Upper lobe of left lung (tissue), 6 donors: Measurements from ENCODE around the gene NHS. TPM values are rescaled to one million over a fixed set of nuclear protein-coding genes. Genes with fewer than 3 reads are reported as not detected.

Source experiments
- ATAC-seq, 2 donors: fragments of 200-7000 bp; cut with Tn5 transposase; one replicate each; pipeline ENCODE4 v1.9.1; 2022; ENCODE audit warnings: mild to moderate bottlenecking in 2 of 2, moderate library complexity in 2 of 2; ENCODE audit not compliant: low FRiP score in 2 of 2
- DNase-seq, 2 donors: peaks; one replicate each; pipeline ENCODE4 v3.0.0-alpha.2; 2019 to 2020
- H3K27ac ChIP-seq, 4 donors: fragments of 200-600 bp; sonication (generic); one replicate each; pipeline ENCODE4 v1.5.1; 2016 to 2019
- H3K27me3 ChIP-seq, 4 donors: fragments of 200-600 bp; sonication (generic); one replicate each; pipeline ENCODE4 v1.5.1; 2017 to 2019
- H3K36me3 ChIP-seq, 4 donors: fragments of 200-600 bp; sonication (generic); one replicate each; pipeline ENCODE4 v1.5.1; 2016 to 2019
- H3K4me1 ChIP-seq, 4 donors: fragments of 200-600 bp; sonication (generic); one replicate each; pipeline ENCODE4 v1.5.1; 2018 to 2019
- H3K4me3 ChIP-seq, 4 donors: fragments of 200-600 bp; sonication (generic); one replicate each; pipeline ENCODE4 v1.5.1; 2017 to 2019; ENCODE audit warnings: mild to moderate bottlenecking in 2 of 4, moderate library complexity in 1 of 4
- H3K9me3 ChIP-seq, 4 donors: fragments of 200-600 bp; sonication (generic); one replicate each; pipeline ENCODE4 v1.5.1; 2018 to 2019
- EP300 ChIP-seq, 4 donors: sonication (generic); formaldehyde crosslinking; IDR thresholded peaks; one replicate each; pipeline ENCODE4 v1.5.1; 2017; ENCODE audit warnings: antibody characterized with exemption in 4 of 4, control low read depth in 2 of 4
- POLR2A ChIP-seq, 4 donors: fragments of 450-650 bp; IDR thresholded peaks; one replicate each; pipeline ENCODE4 v1.5.1; 2016 to 2017; ENCODE audit warnings: antibody characterized with exemption in 4 of 4, mild to moderate bottlenecking in 2 of 4
- POLR2AphosphoS5 ChIP-seq, 2 donors: sonication (generic); formaldehyde crosslinking; IDR thresholded peaks; one replicate each; pipeline ENCODE4 v1.5.1; 2017; ENCODE audit warnings: antibody characterized with exemption in 2 of 2
- WGBS, 2 donors: methylation state at CpG; one replicate each; pipeline ENCODE4 v1.1.5; 2017 to 2018; 5-methylcytosine and 5-hydroxymethylcytosine counted together
- total RNA-seq, 6 donors: library from RNA; depleted of rRNA in 4 of 6; stranded (reverse); fragments of >200 nt in 4 of 6; gene quantifications; one replicate each; pipeline versions ENCODE4 v1.1.0 to v1.2.1, GENCODE V29; 2016 to 2021
- TF ChIP-seq, protein P1 (sequence below), 6 experiments: fragments of 450-650 bp in 4 of 6; fragments of 200-600 bp in 2 of 6; sonication (generic) in 2 of 6; IDR thresholded peaks; one replicate each; pipeline ENCODE4 v1.5.1; 2016 to 2019; ENCODE audit warnings: antibody characterized with exemption in 6 of 6
- donor health status: DM: no; HTN: no; CAD: no; lungs with moderate emphysema.
- donor health status: DM: no; HTN: yes; CAD: no; lungs with severe emphysema.

Gene NHS
- total RNA-seq, 6 donors from 2014 or later = 0.46 to 6.3 (median 2.4) TPM

DNA sequence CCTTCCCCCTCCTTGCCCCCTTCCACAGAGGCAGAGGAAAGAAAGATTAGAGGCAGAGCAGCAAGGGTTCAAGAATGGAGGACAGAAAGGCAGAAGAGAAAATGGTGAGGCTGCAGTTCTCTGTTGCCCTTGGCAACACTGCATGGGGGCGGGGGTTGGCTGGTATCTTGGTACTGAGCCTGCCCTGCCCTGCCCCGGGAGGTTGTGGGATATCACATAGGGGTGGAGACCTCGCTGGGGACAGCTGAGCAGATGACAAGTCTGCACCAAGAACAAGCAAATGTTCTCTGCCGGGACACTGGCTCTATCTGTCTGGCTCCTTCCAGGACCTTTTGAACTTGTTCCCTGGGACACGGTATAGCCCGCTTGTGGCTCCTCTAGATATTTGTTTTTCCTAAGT, 39.8 kb downstream of the NHS start:
- H3K4me3 ChIP-seq = no peak overlapping the region

DNA sequence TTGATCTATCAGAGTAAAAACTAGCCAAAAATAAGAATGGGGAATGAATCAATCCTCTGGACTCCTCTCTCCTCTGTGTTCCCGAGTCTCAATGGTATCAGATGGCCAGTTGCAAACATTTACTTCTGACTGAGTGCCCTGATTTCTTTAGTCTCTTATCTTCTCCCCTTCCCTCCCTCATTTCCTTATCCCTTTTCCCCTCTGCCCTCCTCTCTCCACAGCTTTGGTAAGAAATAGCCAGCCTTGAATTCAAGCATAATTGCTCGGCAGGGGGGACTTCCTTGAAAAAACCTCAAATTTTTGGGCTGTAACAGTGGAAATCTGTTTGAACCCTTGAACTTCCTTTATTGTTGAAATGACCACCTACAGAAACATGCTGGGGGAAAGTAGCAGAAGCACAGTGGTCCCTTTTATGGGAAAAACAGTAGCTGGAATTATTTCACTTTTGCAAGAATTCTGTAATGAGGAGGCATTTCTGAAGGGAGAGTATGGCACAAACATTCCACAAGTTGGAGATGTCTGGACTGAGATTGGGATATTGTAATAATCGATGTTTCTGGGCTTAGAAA, 40.3 kb downstream of the NHS start:
- Histone ChIP-seq H3K36me3 (no peaks in the 10 kb centered on the region), H3K27ac (no peak overlapping the region), H3K4me1 (no peaks in the 10 kb centered on the region), H3K4me3 (no peak overlapping the region), H3K27me3 (no peaks in the 10 kb centered on the region), H3K9me3 (no peaks in the 10 kb centered on the region)
- TF ChIP-seq POLR2AphosphoS5 (IDR thresholded peaks at IDR 0.05) (no peak), EP300 (IDR thresholded peaks at IDR 0.05) (no peak), POLR2A (IDR thresholded peaks at IDR 0.05) (no peak)
- TF ChIP-seq, protein P1, sequence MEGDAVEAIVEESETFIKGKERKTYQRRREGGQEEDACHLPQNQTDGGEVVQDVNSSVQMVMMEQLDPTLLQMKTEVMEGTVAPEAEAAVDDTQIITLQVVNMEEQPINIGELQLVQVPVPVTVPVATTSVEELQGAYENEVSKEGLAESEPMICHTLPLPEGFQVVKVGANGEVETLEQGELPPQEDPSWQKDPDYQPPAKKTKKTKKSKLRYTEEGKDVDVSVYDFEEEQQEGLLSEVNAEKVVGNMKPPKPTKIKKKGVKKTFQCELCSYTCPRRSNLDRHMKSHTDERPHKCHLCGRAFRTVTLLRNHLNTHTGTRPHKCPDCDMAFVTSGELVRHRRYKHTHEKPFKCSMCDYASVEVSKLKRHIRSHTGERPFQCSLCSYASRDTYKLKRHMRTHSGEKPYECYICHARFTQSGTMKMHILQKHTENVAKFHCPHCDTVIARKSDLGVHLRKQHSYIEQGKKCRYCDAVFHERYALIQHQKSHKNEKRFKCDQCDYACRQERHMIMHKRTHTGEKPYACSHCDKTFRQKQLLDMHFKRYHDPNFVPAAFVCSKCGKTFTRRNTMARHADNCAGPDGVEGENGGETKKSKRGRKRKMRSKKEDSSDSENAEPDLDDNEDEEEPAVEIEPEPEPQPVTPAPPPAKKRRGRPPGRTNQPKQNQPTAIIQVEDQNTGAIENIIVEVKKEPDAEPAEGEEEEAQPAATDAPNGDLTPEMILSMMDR (IDR thresholded peaks at IDR 0.05) = no peak
- WGBS, 2 donors = 40 to 41% methylated on average over 3 of the region's 3 CpGs
- DNase-seq = no peak
- no peak for ATAC-seq

More for the DNA sequence above, 39.8 kb downstream of the NHS start:
- no peaks in the 10 kb centered on the region for H3K27me3 ChIP-seq
- ATAC-seq (no peak), DNase-seq (no peak)
- no peaks in the 10 kb centered on the region for H3K36me3 ChIP-seq
- TF ChIP-seq POLR2A (IDR thresholded peaks at IDR 0.05) (no peak), POLR2AphosphoS5 (IDR thresholded peaks at IDR 0.05) (no peak), EP300 (IDR thresholded peaks at IDR 0.05) (no peak)
- TF ChIP-seq, protein P1 (IDR thresholded peaks at IDR 0.05) = no peak
- no peaks in the 10 kb centered on the region for H3K9me3 ChIP-seq
- H3K4me1 ChIP-seq = no peaks in the 10 kb centered on the region
- H3K27ac ChIP-seq = no peak overlapping the region
- WGBS, 2 donors = 40% methylated on average over 6 of the region's 6 CpGs; no CpG with 5 or more reads in 1 of the 2 donors

DNA sequence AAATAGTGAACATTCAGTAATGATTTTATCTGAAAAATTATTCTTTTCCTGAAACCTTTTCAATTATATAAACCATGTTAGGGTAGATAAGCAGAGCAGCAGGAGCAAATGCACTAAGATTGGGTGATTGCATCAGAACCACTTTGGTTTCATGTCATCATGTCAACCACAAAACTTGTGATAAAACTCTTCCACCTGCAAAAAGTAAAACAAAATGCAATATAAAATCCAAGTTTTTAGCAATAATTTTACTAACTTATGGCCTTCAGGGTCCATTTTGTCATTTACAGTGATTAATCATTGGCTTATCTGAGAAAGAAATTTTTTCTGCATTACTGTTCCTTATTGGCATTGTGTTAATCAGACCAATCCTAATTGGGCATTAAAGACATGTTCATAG, 42.4 kb downstream of the NHS start:
- no peak overlapping the region for H3K4me3 ChIP-seq
- ATAC-seq = no peak
- no peaks in the 10 kb centered on the region for H3K4me1 ChIP-seq
- TF ChIP-seq POLR2AphosphoS5 (IDR thresholded peaks at IDR 0.05) = no peak
- no peak for TF ChIP-seq POLR2A (IDR thresholded peaks at IDR 0.05)
- TF ChIP-seq, protein P1 (IDR thresholded peaks at IDR 0.05) = no peak
- TF ChIP-seq EP300 (IDR thresholded peaks at IDR 0.05) = no peak
- DNase-seq = no peak
- H3K27me3 ChIP-seq = no peaks in the 10 kb centered on the region
- no peak overlapping the region for H3K27ac ChIP-seq
- H3K9me3 ChIP-seq = no peaks in the 10 kb centered on the region
- no peaks in the 10 kb centered on the region for H3K36me3 ChIP-seq

DNA sequence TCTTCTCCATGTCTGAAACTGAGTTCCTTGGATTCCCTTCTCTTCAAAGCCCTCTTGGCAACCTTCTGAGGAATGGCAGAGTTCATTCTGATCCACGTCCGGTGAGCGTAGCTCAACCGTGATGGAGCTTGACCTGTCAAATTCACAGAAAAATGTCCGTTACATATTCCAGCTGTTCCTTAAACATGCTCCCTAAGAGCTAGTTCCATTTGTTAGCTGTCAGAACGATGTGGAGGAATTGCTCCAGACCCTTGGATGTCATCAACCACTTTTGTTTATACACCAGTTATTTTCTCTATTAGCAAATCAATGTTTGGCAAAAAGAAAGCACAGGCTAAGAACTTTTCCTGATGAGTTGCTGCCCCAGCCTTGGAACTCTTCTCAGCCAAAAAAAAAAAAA, 50.1 kb downstream of the NHS start:
- Histone ChIP-seq H3K9me3 (no peaks in the 10 kb centered on the region), H3K27me3 (no peaks in the 10 kb centered on the region), H3K27ac (no peak overlapping the region), H3K4me3 (no peak overlapping the region), H3K36me3 (no peaks in the 10 kb centered on the region), H3K4me1 (no peaks in the 10 kb centered on the region)
- DNase-seq = no peak
- TF ChIP-seq EP300 (IDR thresholded peaks at IDR 0.05) = no peak
- TF ChIP-seq, protein P1 (IDR thresholded peaks at IDR 0.05) = no peak
- no peak for ATAC-seq
- 68 to 69% methylated on average over 6 of the region's 6 CpGs for WGBS, 2 donors

DNA sequence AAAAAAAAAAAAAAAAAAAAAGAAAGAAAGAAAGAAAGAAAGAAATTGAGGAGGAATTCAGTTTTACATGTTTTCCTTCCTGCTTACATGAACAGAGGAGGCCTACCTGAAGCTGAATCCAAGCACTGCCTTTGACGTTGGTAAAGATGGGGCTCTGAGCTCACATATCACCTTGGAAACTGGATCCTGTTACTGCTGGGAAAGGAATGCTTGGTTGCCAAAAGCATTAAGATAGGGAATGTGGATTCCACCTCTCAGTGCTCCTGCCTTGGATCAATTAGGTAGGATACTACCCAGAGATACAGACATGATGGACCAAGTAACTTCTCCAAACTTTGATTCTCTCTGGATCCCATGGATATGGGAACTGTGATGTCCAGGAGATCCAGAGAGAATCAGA, 50.6 kb downstream of the NHS start:
- H3K27ac ChIP-seq = no peak overlapping the region
- DNase-seq (no peak), ATAC-seq (no peak)
- WGBS, 2 donors = 63 to 73% methylated on average over 1 of the region's 1 CpG
- no peak overlapping the region for H3K4me3 ChIP-seq
- TF ChIP-seq, protein P1 (IDR thresholded peaks at IDR 0.05) = no peak
- TF ChIP-seq EP300 (IDR thresholded peaks at IDR 0.05) (no peak), POLR2AphosphoS5 (IDR thresholded peaks at IDR 0.05) (no peak), POLR2A (IDR thresholded peaks at IDR 0.05) (no peak)
- no peaks in the 10 kb centered on the region for H3K36me3 ChIP-seq
- H3K4me1 ChIP-seq = no peaks in the 10 kb centered on the region
- no peaks in the 10 kb centered on the region for H3K9me3 ChIP-seq
- H3K27me3 ChIP-seq = no peaks in the 10 kb centered on the region
